NOMO-1 treated with dmso at 0.1 percent for 144 hours (cell line): ENCODE data around the gene SYT3.

ENCODE experiments used
- DNase-seq: peaks from one replicate; lab custom pipeline; 2025; ENCODE audit not compliant: unreplicated experiment; lab: John Stamatoyannopoulos, UW

The SYT3 gene

GRCh38 chr19:50639121-50640112 is at the start of gene SYT3:
SYT3 (minus strand) TSS chr19:50639881; CDS start chr19:50637411, 2,470 bp downstream.
- peak; percentile 34 for DNase-seq

GRCh38 chr19:50688766-50689165 is 49.1 kb upstream of the SYT3 start:
- no peak for DNase-seq

- no peak for DNase-seq
Measured at GRCh38 chr19:50686310-50687032, 46.8 kb upstream of the SYT3 start.

- DNase-seq, result peak; percentile 76
Measured at GRCh38 chr19:50679177-50680125, 39.8 kb upstream of the SYT3 start.

- DNase-seq, result no peak
Measured at GRCh38 chr19:50678323-50678722, 38.6 kb upstream of the SYT3 start.

GRCh38 chr19:50677636-50678035 is 38.0 kb upstream of the SYT3 start:
- no peak for DNase-seq

GRCh38 chr19:50676625-50677197 is 37.0 kb upstream of the SYT3 start:
- no peak for DNase-seq

GRCh38 chr19:50673118-50673517 is 33.4 kb upstream of the SYT3 start:
- no peak for DNase-seq

GRCh38 chr19:50670102-50670380 is 30.4 kb upstream of the SYT3 start:
- no peak for DNase-seq

GRCh38 chr19:50669302-50670101 is 29.8 kb upstream of the SYT3 start:
- peak; percentile 26 for DNase-seq

- no peak for DNase-seq
Measured at GRCh38 chr19:50668879-50669278, 29.2 kb upstream of the SYT3 start.

GRCh38 chr19:50668416-50668815 is 28.7 kb upstream of the SYT3 start:
- DNase-seq, result no peak

- DNase-seq, result no peak
Measured at GRCh38 chr19:50667759-50668231, 28.1 kb upstream of the SYT3 start.

GRCh38 chr19:50667177-50667758 is 27.6 kb upstream of the SYT3 start:
- no peak for DNase-seq

- DNase-seq, result no peak
Measured at GRCh38 chr19:50666346-50667176, 26.9 kb upstream of the SYT3 start.

GRCh38 chr19:50664204-50664603 is 24.5 kb upstream of the SYT3 start:
- DNase-seq, result no peak

- no peak for DNase-seq
Measured at GRCh38 chr19:50663482-50663790, 23.8 kb upstream of the SYT3 start.

GRCh38 chr19:50662651-50663481 is 23.2 kb upstream of the SYT3 start:
- no peak for DNase-seq
